ENCODE data around the gene ZFAND6. TPM values are rescaled to one million over a fixed set of nuclear protein-coding genes. Genes with fewer than 3 reads are reported as not detected.
"Not testable (repeated sequence)": the region's sequence is repeated elsewhere in the genome, so short reads cannot be mapped to it uniquely, and the experiment has no call there.

The ZFAND6 gene
- polyA plus RNA-seq, 3 donors = 116 to 127 (median 118) TPM

GRCh38 chr15:80115021-80115420 lies 55.5 kb downstream of the ZFAND6 start:
- DNase-seq (ENCODE audit: extremely low read depth in 1 of 11, low read depth in 9 of 11, low spot score in 4 of 11) = no peak

- no peak for DNase-seq (ENCODE audit: extremely low read depth in 1 of 11, low read depth in 9 of 11, low spot score in 4 of 11)
Measured at GRCh38 chr15:80118956-80119355, 59.5 kb downstream of the ZFAND6 start.

GRCh38 chr15:80120636-80121035 lies 61.2 kb downstream of the ZFAND6 start:
- no peak for DNase-seq (ENCODE audit: extremely low read depth in 1 of 11, low read depth in 9 of 11, low spot score in 4 of 11)

- DNase-seq (ENCODE audit: extremely low read depth in 1 of 11, low read depth in 9 of 11, low spot score in 4 of 11) = peak in 1 of 11 donors; percentile 6
Measured at GRCh38 chr15:80121546-80121945, 62.1 kb downstream of the ZFAND6 start.

- no peak for DNase-seq (ENCODE audit: extremely low read depth in 1 of 11, low read depth in 9 of 11, low spot score in 4 of 11)
Measured at GRCh38 chr15:80123034-80123433, 63.6 kb downstream of the ZFAND6 start.

- not testable (repeated sequence) for DNase-seq (ENCODE audit: extremely low read depth in 1 of 11, low read depth in 9 of 11, low spot score in 4 of 11)
Measured at GRCh38 chr15:80127253-80127652, 67.8 kb downstream of the ZFAND6 start.

GRCh38 chr15:80127911-80128310 lies 68.4 kb downstream of the ZFAND6 start:
- no peak for DNase-seq (ENCODE audit: extremely low read depth in 1 of 11, low read depth in 9 of 11, low spot score in 4 of 11)

- DNase-seq (ENCODE audit: extremely low read depth in 1 of 11, low read depth in 9 of 11, low spot score in 4 of 11) = no peak
Measured at GRCh38 chr15:80132382-80132781, 72.9 kb downstream of the ZFAND6 start.

- no peak for DNase-seq (ENCODE audit: extremely low read depth in 1 of 11, low read depth in 9 of 11, low spot score in 4 of 11)
Measured at GRCh38 chr15:80136854-80137253, 77.4 kb downstream of the ZFAND6 start.

- no peak for DNase-seq (ENCODE audit: extremely low read depth in 1 of 11, low read depth in 9 of 11, low spot score in 4 of 11)
Measured at GRCh38 chr15:80138961-80139360, 79.5 kb downstream of the ZFAND6 start.

- no peak for DNase-seq (ENCODE audit: extremely low read depth in 1 of 11, low read depth in 9 of 11, low spot score in 4 of 11)
Measured at GRCh38 chr15:80140909-80141308, 81.4 kb downstream of the ZFAND6 start.

GRCh38 chr15:80141916-80142598 lies 82.6 kb downstream of the ZFAND6 start:
- DNase-seq (ENCODE audit: extremely low read depth in 1 of 11, low read depth in 9 of 11, low spot score in 4 of 11) = no peak

- no peak for DNase-seq (ENCODE audit: extremely low read depth in 1 of 11, low read depth in 9 of 11, low spot score in 4 of 11)
Measured at GRCh38 chr15:80142646-80143045, 83.2 kb downstream of the ZFAND6 start.

GRCh38 chr15:80151148-80151547 lies 91.7 kb downstream of the ZFAND6 start:
- DNase-seq (ENCODE audit: extremely low read depth in 1 of 11, low read depth in 9 of 11, low spot score in 4 of 11) = no peak

GRCh38 chr15:80151576-80151975 lies 92.1 kb downstream of the ZFAND6 start:
- no peak for DNase-seq (ENCODE audit: extremely low read depth in 1 of 11, low read depth in 9 of 11, low spot score in 4 of 11)

- peak in 10 of 11 donors; percentile 59 to 91 (median 78) for DNase-seq (ENCODE audit: extremely low read depth in 1 of 11, low read depth in 9 of 11, low spot score in 4 of 11)
Measured at GRCh38 chr15:80152180-80152895, 92.9 kb downstream of the ZFAND6 start.

GRCh38 chr15:80152896-80153876 lies 93.7 kb downstream of the ZFAND6 start, which contains the start of gene FAH:
TSS of gene FAH (plus strand) at chr15:80152999. CDS start at chr15:80153055, 56 bp downstream.
- DNase-seq (ENCODE audit: extremely low read depth in 1 of 11, low read depth in 9 of 11, low spot score in 4 of 11) = peak in 9 of 11 donors; percentile 17 to 58 (median 39)

GRCh38 chr15:80153900-80154299 lies 94.4 kb downstream of the ZFAND6 start:
- no peak for DNase-seq (ENCODE audit: extremely low read depth in 1 of 11, low read depth in 9 of 11, low spot score in 4 of 11)

- DNase-seq (ENCODE audit: extremely low read depth in 1 of 11, low read depth in 9 of 11, low spot score in 4 of 11) = no peak
Measured at GRCh38 chr15:80154336-80154735, 94.9 kb downstream of the ZFAND6 start.

All from renal cortex interstitium (tissue), 11 donors.